ACC112 (cell line): Measurements from ENCODE around the gene PRIMPOL.
"Not testable (repeated sequence)": the region's sequence is repeated elsewhere in the genome, so short reads cannot be mapped to it uniquely, and the experiment has no call there.

Experiments used
- H2AFZ ChIP-seq: fragments of 200-600 bp; sonication (generic); one replicate; pipeline ENCODE4 v1.6.0; 2017; ENCODE audit warnings: antibody characterized with exemption, low read length; ENCODE audit not compliant: unreplicated experiment
- H3K27ac ChIP-seq: fragments of 200-600 bp; sonication (generic); 2 replicates; pipeline ENCODE4 v1.5.1; 2014; ENCODE audit warnings: low read depth, mild to moderate bottlenecking, antibody characterized with exemption, low read length, moderate library complexity
- H3K27me3 ChIP-seq: fragments of 200-600 bp; sonication (generic); 2 replicates; pipeline ENCODE4 v1.6.1; 2014; ENCODE audit warnings: mild to moderate bottlenecking, antibody characterized with exemption, low read length, moderate library complexity, mixed read lengths; ENCODE audit not compliant: insufficient read depth
- H3K36me3 ChIP-seq: fragments of 200-600 bp; sonication (generic); 2 replicates; pipeline ENCODE4 v1.6.1; 2016; ENCODE audit warnings: mild to moderate bottlenecking, antibody characterized with exemption, low read length, moderate library complexity, mixed read lengths; ENCODE audit not compliant: insufficient read depth
- H3K4me1 ChIP-seq: fragments of 200-600 bp; sonication (generic); one replicate; pipeline ENCODE4 v1.6.1; 2016; ENCODE audit warnings: low read length, mixed read lengths; ENCODE audit not compliant: insufficient read depth, unreplicated experiment, control insufficient read depth
- H3K4me3 ChIP-seq: fragments of 200-600 bp; sonication (generic); 2 replicates; pipeline ENCODE4 v1.5.1; 2014; ENCODE audit warnings: mild to moderate bottlenecking, low read depth, low read length
- H3K79me2 ChIP-seq: fragments of 200-600 bp; sonication (generic); one replicate; pipeline ENCODE4 v1.6.0; 2016; ENCODE audit warnings: low read length; ENCODE audit not compliant: control insufficient read depth, unreplicated experiment, insufficient read depth

Gene PRIMPOL

GRCh38 chr4:184617600-184618196, 31.8 kb upstream of the PRIMPOL start:
- H3K27ac ChIP-seq, result no peak overlapping the region
- H3K36me3 ChIP-seq, result no peaks in the 10 kb centered on the region
- no peaks in the 10 kb centered on the region for H3K27me3 ChIP-seq
- no peaks in the 10 kb centered on the region for H3K4me1 ChIP-seq
- no peaks in the 10 kb centered on the region for H3K79me2 ChIP-seq
- H3K4me3 ChIP-seq, result no peak overlapping the region
- H2AFZ ChIP-seq, result no peak overlapping the region

GRCh38 chr4:184620212-184620867, 29.2 kb upstream of the PRIMPOL start:
- Histone ChIP-seq H3K27me3 (no peaks in the 10 kb centered on the region), H3K4me1 (no peaks in the 10 kb centered on the region), H3K4me3 (no peak overlapping the region), H3K36me3 (no peaks in the 10 kb centered on the region), H2AFZ (no peak overlapping the region), H3K27ac (no peak overlapping the region), H3K79me2 (no peaks in the 10 kb centered on the region)

- Histone ChIP-seq H3K27ac (no peak overlapping the region), H2AFZ (no peak overlapping the region), H3K79me2 (no peaks in the 10 kb centered on the region), H3K4me3 (no peak overlapping the region), H3K27me3 (no peaks in the 10 kb centered on the region), H3K36me3 (no peaks in the 10 kb centered on the region), H3K4me1 (no peaks in the 10 kb centered on the region)
These were observed 28.0 kb upstream of the PRIMPOL start for GRCh38 chr4:184621518-184621917.

GRCh38 chr4:184624504-184624903, 25.0 kb upstream of the PRIMPOL start:
- H3K4me1 ChIP-seq, H3K79me2 ChIP-seq, H2AFZ ChIP-seq, H3K4me3 ChIP-seq, H3K27ac ChIP-seq, H3K27me3 ChIP-seq: not testable (repeated sequence)
- peaks cover 16% of the 10 kb centered on the region for H3K36me3 ChIP-seq

- Histone ChIP-seq H3K4me3 (no peak overlapping the region), H3K27ac (no peak overlapping the region), H3K27me3 (no peaks in the 10 kb centered on the region), H3K79me2 (no peaks in the 10 kb centered on the region), H3K36me3 (peaks cover 21% of the 10 kb centered on the region), H2AFZ (no peak overlapping the region), H3K4me1 (no peaks in the 10 kb centered on the region)
These were observed 24.5 kb upstream of the PRIMPOL start for GRCh38 chr4:184624972-184625554.

GRCh38 chr4:184625783-184626596, 23.5 kb upstream of the PRIMPOL start:
- not testable (repeated sequence) for H3K4me3 ChIP-seq, H3K27me3 ChIP-seq, H3K27ac ChIP-seq

GRCh38 chr4:184628103-184628502, 21.4 kb upstream of the PRIMPOL start:
- H3K79me2 ChIP-seq, result no peaks in the 10 kb centered on the region
- peaks cover 38% of the 10 kb centered on the region for H3K36me3 ChIP-seq
- H3K27me3 ChIP-seq, result no peaks in the 10 kb centered on the region
- no peak overlapping the region for H3K4me3 ChIP-seq
- H2AFZ ChIP-seq, result no peak overlapping the region
- H3K4me1 ChIP-seq, result no peaks in the 10 kb centered on the region
- no peak overlapping the region for H3K27ac ChIP-seq

More at GRCh38 chr4:184625783-184626596, 23.5 kb upstream of the PRIMPOL start:
- H3K36me3 ChIP-seq, result peaks cover 29% of the 10 kb centered on the region
- not testable (repeated sequence) for H3K79me2 ChIP-seq, H3K4me1 ChIP-seq, H2AFZ ChIP-seq

GRCh38 chr4:184632842-184633241, 16.7 kb upstream of the PRIMPOL start:
- H2AFZ ChIP-seq, result no peak overlapping the region
- H3K27ac ChIP-seq, result no peak overlapping the region
- H3K27me3 ChIP-seq, result no peaks in the 10 kb centered on the region
- H3K79me2 ChIP-seq, result peaks cover 9% of the 10 kb centered on the region
- no peaks in the 10 kb centered on the region for H3K4me1 ChIP-seq
- peaks cover 59% of the 10 kb centered on the region for H3K36me3 ChIP-seq
- no peak overlapping the region for H3K4me3 ChIP-seq

- H3K4me1 ChIP-seq, result no peaks in the 10 kb centered on the region
- peaks cover 49% of the 10 kb centered on the region for H3K36me3 ChIP-seq
- H2AFZ ChIP-seq, result no peak overlapping the region
- no peak overlapping the region for H3K27ac ChIP-seq
- no peak overlapping the region for H3K4me3 ChIP-seq
- no peaks in the 10 kb centered on the region for H3K27me3 ChIP-seq
- H3K79me2 ChIP-seq, result peaks cover 30% of the 10 kb centered on the region
These were observed 14.2 kb upstream of the PRIMPOL start for GRCh38 chr4:184635381-184635780.

- H3K27me3 ChIP-seq, result no peaks in the 10 kb centered on the region
- H3K4me1 ChIP-seq, result no peaks in the 10 kb centered on the region
- no peak overlapping the region for H2AFZ ChIP-seq
- peaks cover 45% of the 10 kb centered on the region for H3K36me3 ChIP-seq
- H3K79me2 ChIP-seq, result peaks cover 37% of the 10 kb centered on the region
- no peak overlapping the region for H3K4me3 ChIP-seq
- H3K27ac ChIP-seq, result no peak overlapping the region
These were observed 13.4 kb upstream of the PRIMPOL start for GRCh38 chr4:184636144-184636543.
